Thyroid gland (tissue), 4 donors: Measurements from ENCODE around the gene CSTB. TPM values are rescaled to one million over a fixed set of nuclear protein-coding genes. Genes with fewer than 3 reads are reported as not detected.

ENCODE experiments used
- DNase-seq, 2 donors: peaks; one replicate each; pipeline ENCODE4 v3.0.0-alpha.2; 2019
- H3K27ac ChIP-seq, 3 donors: fragments of 200-600 bp; sonication (generic); 1 replicate in 2 of 3; 2 replicates in 1 of 3; pipeline ENCODE4 v1.5.1; 2016 to 2019; ENCODE audit warnings: mild to moderate bottlenecking in 1 of 3, moderate library complexity in 1 of 3
- H3K27me3 ChIP-seq: fragments of 200-600 bp; sonication (generic); one replicate; pipeline ENCODE4 v1.5.1; 2019
- H3K36me3 ChIP-seq, 2 donors: fragments of 200-600 bp; sonication (generic); one replicate each; pipeline ENCODE4 v1.5.1; 2016 to 2019
- H3K4me1 ChIP-seq, 2 donors: fragments of 200-600 bp; sonication (generic); one replicate each; pipeline ENCODE4 v1.5.1; 2017 to 2019
- H3K4me3 ChIP-seq, 3 donors: fragments of 200-600 bp; sonication (generic); replicated peaks in 1 of 3; 1 replicate in 2 of 3; 2 replicates in 1 of 3; pipeline ENCODE4 v1.5.1; 2016; ENCODE audit warnings: mild to moderate bottlenecking in 1 of 3
- H3K9me3 ChIP-seq: fragments of 200-600 bp; sonication (generic); one replicate; pipeline ENCODE4 v1.5.1; 2017
- POLR2A ChIP-seq, 2 donors: fragments of 450-650 bp; IDR thresholded peaks; one replicate each; pipeline ENCODE4 v1.6.1; 2017; ENCODE audit warnings: antibody characterized with exemption in 2 of 2, mild to moderate bottlenecking in 2 of 2, moderate library complexity in 1 of 2
- WGBS, 2 donors: methylation state at CpG; one replicate each; pipeline ENCODE4 v1.1.5; 2017; 5-methylcytosine and 5-hydroxymethylcytosine counted together
- intact Hi-C: fragments of 100-400 bp; cut with DNase I; formaldehyde crosslinking; loops from one replicate; pipeline ENCODE4 v1.15.1; 2023
- total RNA-seq, 4 donors: library from RNA; depleted of rRNA; stranded (reverse); fragments of >200 nt; gene quantifications; one replicate each; pipeline ENCODE4 v1.2.3, GENCODE V29; 2016
- TF ChIP-seq, protein P1 (sequence below), 6 experiments: fragments of 200-600 bp in 3 of 6; fragments of 450-650 bp in 3 of 6; sonication (generic) in 3 of 6; IDR thresholded peaks; one replicate each; pipeline ENCODE4 v1.5.1; 2016 to 2019; ENCODE audit warnings: antibody characterized with exemption in 6 of 6, mild to moderate bottlenecking in 2 of 6, inconsistent platforms in 1 of 6, moderate library complexity in 1 of 6

The CSTB gene
- total RNA-seq, 4 donors from 2014 or later: 9.1 to 32.4 (median 14.5) TPM

DNA sequence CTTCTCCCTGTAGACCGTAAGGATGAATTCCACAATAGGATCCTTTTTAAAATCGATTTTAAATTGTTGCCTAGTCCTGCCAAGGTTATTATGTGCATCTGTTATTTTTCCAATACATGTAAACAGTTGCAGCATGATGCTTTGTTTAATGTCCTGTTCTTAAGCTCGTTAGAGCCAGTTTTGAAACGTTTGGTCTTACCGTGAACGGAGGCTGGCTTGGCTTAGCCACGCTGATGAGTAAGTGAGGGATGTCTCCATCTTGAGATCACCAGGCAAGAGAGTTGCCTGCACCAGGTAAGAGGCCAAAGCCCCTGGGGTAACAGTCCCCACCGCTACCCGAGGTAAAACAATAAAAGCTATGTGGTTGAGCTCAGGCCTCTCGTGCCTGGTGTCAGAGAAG is 17.3 kb downstream of the CSTB start:
- H3K9me3 ChIP-seq: no peaks in the 10 kb centered on the region
- peaks cover 0 to 5% of the 10 kb centered on the region in 2 donors for H3K4me1 ChIP-seq
- no peak overlapping the region for H3K27ac ChIP-seq
- H3K4me3 ChIP-seq: no peak overlapping the region
- no peak for DNase-seq
- TF ChIP-seq POLR2A (IDR thresholded peaks at IDR 0.05): no peak
- TF ChIP-seq, protein P1, sequence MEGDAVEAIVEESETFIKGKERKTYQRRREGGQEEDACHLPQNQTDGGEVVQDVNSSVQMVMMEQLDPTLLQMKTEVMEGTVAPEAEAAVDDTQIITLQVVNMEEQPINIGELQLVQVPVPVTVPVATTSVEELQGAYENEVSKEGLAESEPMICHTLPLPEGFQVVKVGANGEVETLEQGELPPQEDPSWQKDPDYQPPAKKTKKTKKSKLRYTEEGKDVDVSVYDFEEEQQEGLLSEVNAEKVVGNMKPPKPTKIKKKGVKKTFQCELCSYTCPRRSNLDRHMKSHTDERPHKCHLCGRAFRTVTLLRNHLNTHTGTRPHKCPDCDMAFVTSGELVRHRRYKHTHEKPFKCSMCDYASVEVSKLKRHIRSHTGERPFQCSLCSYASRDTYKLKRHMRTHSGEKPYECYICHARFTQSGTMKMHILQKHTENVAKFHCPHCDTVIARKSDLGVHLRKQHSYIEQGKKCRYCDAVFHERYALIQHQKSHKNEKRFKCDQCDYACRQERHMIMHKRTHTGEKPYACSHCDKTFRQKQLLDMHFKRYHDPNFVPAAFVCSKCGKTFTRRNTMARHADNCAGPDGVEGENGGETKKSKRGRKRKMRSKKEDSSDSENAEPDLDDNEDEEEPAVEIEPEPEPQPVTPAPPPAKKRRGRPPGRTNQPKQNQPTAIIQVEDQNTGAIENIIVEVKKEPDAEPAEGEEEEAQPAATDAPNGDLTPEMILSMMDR (IDR thresholded peaks at IDR 0.05): no peak
- 89% methylated on average over 10 of the region's 10 CpGs for WGBS, 2 donors
- H3K36me3 ChIP-seq: peaks cover 29 to 37% of the 10 kb centered on the region in 2 donors
- intact Hi-C loops: no loop called here
- H3K27me3 ChIP-seq: no peaks in the 10 kb centered on the region

DNA sequence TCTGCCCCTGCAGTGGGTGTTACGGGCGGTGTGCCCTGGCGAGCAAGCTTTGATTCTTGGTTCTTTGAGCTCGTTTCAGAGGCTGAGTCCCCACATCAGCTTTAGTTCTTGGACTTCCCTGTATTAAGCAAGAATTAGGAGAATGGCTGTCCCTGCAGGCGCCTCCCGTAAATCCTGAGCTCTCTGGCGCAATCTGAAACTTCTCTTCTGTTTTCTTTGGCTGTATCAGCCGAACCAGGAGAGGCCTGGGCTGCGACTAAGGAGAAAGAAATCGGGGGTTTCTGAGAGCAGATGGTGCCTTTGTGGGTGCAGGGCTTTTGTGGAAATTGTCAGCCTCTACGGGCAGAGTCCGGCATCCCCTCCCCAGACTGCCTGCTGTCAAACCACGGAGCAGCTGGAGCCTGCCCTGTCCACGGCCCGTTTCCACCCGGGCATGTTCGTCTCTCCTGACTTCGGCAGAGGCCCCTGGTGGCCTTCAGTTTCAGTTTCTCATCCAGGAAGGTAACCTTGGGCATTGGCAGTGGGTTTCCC is 17.9 kb downstream of the CSTB start:
- Histone ChIP-seq H3K4me1 (peaks cover 0 to 5% of the 10 kb centered on the region in 2 donors), H3K27me3 (no peaks in the 10 kb centered on the region), H3K9me3 (no peaks in the 10 kb centered on the region), H3K27ac (peak overlapping the region in 1 of 3 donors; percentile 36), H3K36me3 (peaks cover 35 to 43% of the 10 kb centered on the region in 2 donors), H3K4me3 (no peak overlapping the region)
- no peak for DNase-seq
- 72 to 84% methylated on average over 18 of the region's 18 CpGs for WGBS, 2 donors
- TF ChIP-seq, protein P1 (IDR thresholded peaks at IDR 0.05): no peak
- intact Hi-C loops: no loop called here

DNA sequence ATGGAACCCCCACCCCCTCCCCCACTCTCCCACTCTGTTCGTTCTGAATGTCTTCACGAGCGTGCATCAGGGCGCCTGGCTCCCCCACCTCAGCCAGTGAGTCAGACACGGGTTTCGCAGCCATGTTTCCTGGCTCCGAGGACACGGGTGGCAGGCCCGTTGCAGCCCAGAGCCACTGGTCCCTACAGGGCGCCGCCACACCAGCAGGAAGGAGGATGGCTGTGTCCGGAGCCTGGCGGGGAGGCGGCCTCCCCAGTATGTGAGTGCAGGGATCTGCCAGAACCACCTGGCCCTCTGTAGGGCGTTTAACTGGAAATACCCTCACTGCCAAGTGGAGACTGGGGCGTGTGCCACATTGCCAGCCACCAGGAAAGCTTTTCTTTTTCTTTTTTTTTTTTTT is 18.5 kb downstream of the CSTB start:
- Histone ChIP-seq H3K4me3 (no peak overlapping the region), H3K9me3 (no peaks in the 10 kb centered on the region), H3K36me3 (peaks cover 40 to 47% of the 10 kb centered on the region in 2 donors), H3K4me1 (peaks cover 0 to 5% of the 10 kb centered on the region in 2 donors), H3K27ac (peak overlapping the region in 1 of 3 donors; percentile 36), H3K27me3 (no peaks in the 10 kb centered on the region)
- intact Hi-C loops: no loop called here
- DNase-seq: no peak
- 77 to 95% methylated on average over 13 to 16 of the region's 16 CpGs for whole genome bisulfite sequencing, 2 donors
- TF ChIP-seq, protein P1 (IDR thresholded peaks at IDR 0.05): no peak

DNA sequence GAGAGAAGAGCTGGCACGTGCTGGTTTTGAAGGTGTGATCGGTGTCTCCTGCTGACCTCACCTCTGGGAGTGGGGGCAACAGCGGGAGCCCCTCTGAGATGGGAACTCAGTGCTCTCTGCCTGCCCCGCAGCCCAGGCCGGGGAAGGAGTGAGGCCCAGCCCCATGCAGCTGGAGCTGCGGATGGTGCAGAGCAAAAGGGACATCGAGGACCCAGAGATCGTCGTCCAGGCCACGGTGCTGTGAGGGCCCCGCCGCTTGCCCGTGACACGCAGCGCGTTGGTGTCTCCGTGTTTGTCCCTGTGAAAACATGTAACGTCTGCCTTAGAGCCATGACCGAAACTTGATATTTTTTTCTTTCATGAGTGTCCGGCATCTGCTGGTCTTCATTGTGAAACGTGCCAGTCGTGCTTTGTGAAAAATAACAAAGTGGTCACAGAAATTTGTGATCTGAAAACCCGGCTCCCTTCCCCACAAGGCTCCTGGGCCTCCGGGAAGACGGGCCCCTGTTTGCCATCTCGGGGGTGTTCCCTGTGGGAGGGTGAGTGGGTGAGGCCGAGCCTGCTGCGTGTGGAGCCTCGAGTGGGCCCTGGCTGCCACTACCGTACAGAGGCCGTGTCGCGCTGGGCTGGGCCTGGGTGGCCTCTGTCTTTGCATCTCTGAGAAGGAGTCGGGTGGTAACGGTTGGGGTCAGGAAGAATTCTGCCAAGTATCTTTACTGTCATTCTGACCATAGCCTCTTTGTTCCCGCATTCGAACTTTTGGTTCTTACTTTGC is 20.1 kb downstream of the CSTB start:
- peaks cover 0 to 5% of the 10 kb centered on the region in 2 donors for H3K4me1 ChIP-seq
- peaks cover 43 to 54% of the 10 kb centered on the region in 2 donors for H3K36me3 ChIP-seq
- TF ChIP-seq POLR2A (IDR thresholded peaks at IDR 0.05): no peak
- TF ChIP-seq, protein P1 (IDR thresholded peaks at IDR 0.05): no peak
- no peaks in the 10 kb centered on the region for H3K27me3 ChIP-seq
- DNase-seq: no peak
- H3K9me3 ChIP-seq: no peaks in the 10 kb centered on the region
- no peak overlapping the region for H3K27ac ChIP-seq
- no peak overlapping the region for H3K4me3 ChIP-seq
- intact Hi-C loops: no loop called here
- WGBS, 2 donors: 95 to 96% methylated on average over 34 to 36 of the region's 37 CpGs
